ENCODE data around the gene SORCS3. TPM values are rescaled to one million over a fixed set of nuclear protein-coding genes. Genes with fewer than 3 reads are reported as not detected.

Gene SORCS3
- total RNA-seq, 3 donors from 2014 or later (not counting 1 experiment from before 2014, with no cell fraction given) = 0.05 to 0.09 TPM; not detected in 1

DNA sequence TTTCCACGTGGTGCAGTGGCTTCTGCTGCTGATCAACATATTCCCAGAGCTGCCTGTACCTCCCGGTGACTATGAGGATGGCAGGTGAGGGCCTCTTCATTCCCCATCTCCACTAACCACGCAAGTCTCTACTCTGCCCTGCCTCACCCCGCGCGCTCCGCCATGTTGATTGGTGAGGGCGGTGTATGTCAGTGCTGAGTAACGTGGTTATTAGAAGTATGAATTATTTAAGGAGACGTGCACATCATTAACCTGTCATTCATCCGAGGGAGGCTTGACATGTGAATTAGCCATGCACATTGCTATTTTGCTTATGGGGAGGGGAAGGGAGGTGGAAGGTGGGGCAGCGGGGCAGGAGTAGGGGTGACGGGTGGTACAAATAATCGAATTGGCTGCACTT is 138.6 kb downstream of the SORCS3 start:
- Mint-ChIP-seq H3K27ac (no peak overlapping the region), H3K4me1 (no peaks in the 10 kb centered on the region), H3K4me3 (no peak overlapping the region), H3K9me3 (no peaks in the 10 kb centered on the region), H3K27me3 (ENCODE audit: low read depth in 2 of 2) (peaks cover 0 to 2% of the 10 kb centered on the region in 2 donors), H3K36me3 (no peaks in the 10 kb centered on the region)
- intact Hi-C loops (cut with micrococcal nuclease) = no loop called here
- TF ChIP-seq, protein P1, sequence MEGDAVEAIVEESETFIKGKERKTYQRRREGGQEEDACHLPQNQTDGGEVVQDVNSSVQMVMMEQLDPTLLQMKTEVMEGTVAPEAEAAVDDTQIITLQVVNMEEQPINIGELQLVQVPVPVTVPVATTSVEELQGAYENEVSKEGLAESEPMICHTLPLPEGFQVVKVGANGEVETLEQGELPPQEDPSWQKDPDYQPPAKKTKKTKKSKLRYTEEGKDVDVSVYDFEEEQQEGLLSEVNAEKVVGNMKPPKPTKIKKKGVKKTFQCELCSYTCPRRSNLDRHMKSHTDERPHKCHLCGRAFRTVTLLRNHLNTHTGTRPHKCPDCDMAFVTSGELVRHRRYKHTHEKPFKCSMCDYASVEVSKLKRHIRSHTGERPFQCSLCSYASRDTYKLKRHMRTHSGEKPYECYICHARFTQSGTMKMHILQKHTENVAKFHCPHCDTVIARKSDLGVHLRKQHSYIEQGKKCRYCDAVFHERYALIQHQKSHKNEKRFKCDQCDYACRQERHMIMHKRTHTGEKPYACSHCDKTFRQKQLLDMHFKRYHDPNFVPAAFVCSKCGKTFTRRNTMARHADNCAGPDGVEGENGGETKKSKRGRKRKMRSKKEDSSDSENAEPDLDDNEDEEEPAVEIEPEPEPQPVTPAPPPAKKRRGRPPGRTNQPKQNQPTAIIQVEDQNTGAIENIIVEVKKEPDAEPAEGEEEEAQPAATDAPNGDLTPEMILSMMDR (IDR thresholded peaks at IDR 0.05) = no peak
- Histone ChIP-seq H3K27ac (ENCODE audit: low read length) (no peak overlapping the region), H3K9me3 (ENCODE audit: control insufficient read depth, insufficient read depth, low read length) (no peaks in the 10 kb centered on the region), H3K36me3 (ENCODE audit: control insufficient read depth, insufficient read depth, low read length) (no peaks in the 10 kb centered on the region), H3K4me3 (ENCODE audit: low read length) (no peak overlapping the region), H3K4me1 (ENCODE audit: control insufficient read depth, insufficient read depth, low read length) (no peaks in the 10 kb centered on the region), H3K27me3 (ENCODE audit: control insufficient read depth, insufficient read depth, low read length) (no peaks in the 10 kb centered on the region)
- no peak for DNase-seq
- no peak for ATAC-seq
- WGBS (ENCODE audit: insufficient coverage) = 91% methylated on average over 14 of the region's 14 CpGs

DNA sequence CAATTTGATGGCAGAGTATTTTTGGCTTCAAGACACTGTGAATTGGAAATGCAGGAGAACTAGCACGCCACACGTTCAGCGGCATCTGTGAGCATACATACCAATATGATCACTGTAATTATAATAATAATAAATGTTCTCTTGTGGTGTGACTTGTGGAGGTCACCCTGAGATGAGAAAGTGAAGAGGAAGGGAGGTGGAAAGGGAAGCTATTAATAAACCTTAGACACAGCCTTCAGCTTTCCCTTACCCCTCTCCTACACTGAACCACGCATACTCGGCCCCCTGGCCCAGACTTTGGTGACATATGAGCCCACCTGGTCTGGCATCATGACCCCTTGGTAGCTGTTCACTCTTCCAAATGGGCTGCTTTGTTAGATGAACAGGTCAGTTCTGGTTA is 139.1 kb downstream of the SORCS3 start:
- Histone ChIP-seq H3K4me1 (ENCODE audit: control insufficient read depth, insufficient read depth, low read length) (no peaks in the 10 kb centered on the region), H3K27ac (ENCODE audit: low read length) (no peak overlapping the region), H3K36me3 (ENCODE audit: control insufficient read depth, insufficient read depth, low read length) (no peaks in the 10 kb centered on the region), H3K9me3 (ENCODE audit: control insufficient read depth, insufficient read depth, low read length) (no peaks in the 10 kb centered on the region), H3K4me3 (ENCODE audit: low read length) (no peak overlapping the region), H3K27me3 (ENCODE audit: control insufficient read depth, insufficient read depth, low read length) (no peaks in the 10 kb centered on the region)
- 64% methylated on average over 2 of the region's 5 CpGs for WGBS (ENCODE audit: insufficient coverage)
- H3K27ac Mint-ChIP-seq = no peak overlapping the region
- ATAC-seq (no peak), DNase-seq (no peak)
- no peaks in the 10 kb centered on the region for H3K9me3 Mint-ChIP-seq
- H3K4me1 Mint-ChIP-seq = no peaks in the 10 kb centered on the region
- TF ChIP-seq, protein P1 (IDR thresholded peaks at IDR 0.05) = no peak
- H3K4me3 Mint-ChIP-seq = no peak overlapping the region
- intact Hi-C loops (cut with micrococcal nuclease) = no loop called here
- H3K27me3 Mint-ChIP-seq (ENCODE audit: low read depth in 2 of 2) = peaks cover 0 to 2% of the 10 kb centered on the region in 2 donors
- H3K36me3 Mint-ChIP-seq = no peaks in the 10 kb centered on the region

- Histone ChIP-seq H3K4me1 (ENCODE audit: control insufficient read depth, insufficient read depth, low read length) (no peaks in the 10 kb centered on the region), H3K4me3 (ENCODE audit: low read length) (no peak overlapping the region), H3K27me3 (ENCODE audit: control insufficient read depth, insufficient read depth, low read length) (no peaks in the 10 kb centered on the region), H3K36me3 (ENCODE audit: control insufficient read depth, insufficient read depth, low read length) (no peaks in the 10 kb centered on the region), H3K9me3 (ENCODE audit: control insufficient read depth, insufficient read depth, low read length) (no peaks in the 10 kb centered on the region), H3K27ac (ENCODE audit: low read length) (no peak overlapping the region)
- intact Hi-C loops (cut with micrococcal nuclease) = no loop called here
- WGBS (ENCODE audit: insufficient coverage) = 50% methylated on average over 1 of the region's 1 CpG
- no peak overlapping the region for H3K4me3 Mint-ChIP-seq
- no peaks in the 10 kb centered on the region for H3K9me3 Mint-ChIP-seq
- no peak overlapping the region for H3K27ac Mint-ChIP-seq
- no peaks in the 10 kb centered on the region for H3K4me1 Mint-ChIP-seq
- H3K36me3 Mint-ChIP-seq = no peaks in the 10 kb centered on the region
- no peak for ATAC-seq
- TF ChIP-seq, protein P1 (IDR thresholded peaks at IDR 0.05) = no peak
- H3K27me3 Mint-ChIP-seq (ENCODE audit: low read depth in 2 of 2) = peaks cover 0 to 2% of the 10 kb centered on the region in 2 donors
- no peak for DNase-seq
Observed at GRCh38 chr10:104780946-104781595, 140.0 kb downstream of the SORCS3 start.

DNA sequence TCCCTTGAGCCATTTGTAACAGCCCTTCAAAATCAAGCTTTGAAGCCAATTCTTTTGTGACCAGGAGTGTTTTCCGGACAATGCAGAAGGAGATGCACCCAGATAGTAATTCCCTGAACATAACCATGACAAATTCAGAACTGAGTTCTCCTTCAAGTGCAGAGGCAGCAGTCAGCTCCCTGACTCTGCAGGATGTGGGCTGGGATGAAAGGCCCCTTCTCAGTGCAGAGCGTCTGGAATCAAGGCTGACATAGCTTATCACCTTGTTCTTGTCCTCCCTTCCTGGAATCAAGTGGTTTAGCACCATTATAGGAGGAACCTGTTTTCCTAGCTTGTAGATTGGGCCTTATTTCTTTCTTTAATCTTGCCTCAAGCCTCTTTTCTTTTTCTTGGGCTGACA is 143.4 kb downstream of the SORCS3 start:
- Histone ChIP-seq H3K4me3 (ENCODE audit: low read length) (no peak overlapping the region), H3K27ac (ENCODE audit: low read length) (no peak overlapping the region), H3K27me3 (ENCODE audit: control insufficient read depth, insufficient read depth, low read length) (no peaks in the 10 kb centered on the region), H3K4me1 (ENCODE audit: control insufficient read depth, insufficient read depth, low read length) (no peaks in the 10 kb centered on the region), H3K9me3 (ENCODE audit: control insufficient read depth, insufficient read depth, low read length) (no peaks in the 10 kb centered on the region), H3K36me3 (ENCODE audit: control insufficient read depth, insufficient read depth, low read length) (no peaks in the 10 kb centered on the region)
- TF ChIP-seq, protein P1 (IDR thresholded peaks at IDR 0.05) = no peak
- no peak for DNase-seq
- Mint-ChIP-seq H3K4me3 (no peak overlapping the region), H3K27ac (no peak overlapping the region), H3K27me3 (ENCODE audit: low read depth in 2 of 2) (peaks cover 0 to 4% of the 10 kb centered on the region in 2 donors), H3K4me1 (no peaks in the 10 kb centered on the region), H3K9me3 (no peaks in the 10 kb centered on the region), H3K36me3 (no peaks in the 10 kb centered on the region)
- WGBS (ENCODE audit: insufficient coverage) = 72% methylated on average over 2 of the region's 2 CpGs
- no peak for ATAC-seq
- intact Hi-C loops (cut with micrococcal nuclease) = no loop called here

Measured in natural killer cell (primary cell).